HG03521 (cell line): ENCODE measurements around the gene ACTR6.
"Not testable (repeated sequence)": the region's sequence is repeated elsewhere in the genome, so short reads cannot be mapped to it uniquely, and the experiment has no call there.

Experiments used
- ATAC-seq: cut with Tn5 transposase; IDR thresholded peaks from one replicate; pipeline ENCODE4 v1.9.1; 2021; ENCODE audit warnings: mild to moderate bottlenecking, moderate library complexity; ENCODE audit not compliant: unreplicated experiment

The ACTR6 gene

GRCh38 chr12:100200463-100201181, at the start of gene ACTR6:
Gene ACTR6, plus strand, starts transcription at chr12:100200815. Its CDS starts 37 bp downstream, at chr12:100200852.
- peak; percentile 88 for ATAC-seq

- ATAC-seq: no peak
These were observed 48.8 kb upstream of the ACTR6 start for GRCh38 chr12:100151769-100152168.

- ATAC-seq: no peak
These were observed 47.5 kb upstream of the ACTR6 start for GRCh38 chr12:100153131-100153530.

- ATAC-seq: peak; percentile 61
These were observed 46.0 kb upstream of the ACTR6 start for GRCh38 chr12:100154474-100155247.

- ATAC-seq: no peak
These were observed 43.7 kb upstream of the ACTR6 start for GRCh38 chr12:100156731-100157426.

GRCh38 chr12:100157427-100157821, 43.2 kb upstream of the ACTR6 start:
- no peak for ATAC-seq

- ATAC-seq: no peak
These were observed 42.1 kb upstream of the ACTR6 start for GRCh38 chr12:100158535-100158934.

- ATAC-seq: no peak
These were observed 41.1 kb upstream of the ACTR6 start for GRCh38 chr12:100159391-100160104.

GRCh38 chr12:100163416-100164152, 37.0 kb upstream of the ACTR6 start:
- peak; percentile 74 for ATAC-seq

GRCh38 chr12:100164153-100164704, 36.4 kb upstream of the ACTR6 start:
- ATAC-seq: no peak

- ATAC-seq: no peak
These were observed 35.3 kb upstream of the ACTR6 start for GRCh38 chr12:100165356-100165755.

GRCh38 chr12:100166232-100166631, 34.4 kb upstream of the ACTR6 start:
- no peak for ATAC-seq

- no peak for ATAC-seq
These were observed 32.1 kb upstream of the ACTR6 start for GRCh38 chr12:100168562-100168961.

GRCh38 chr12:100169345-100169744, 31.3 kb upstream of the ACTR6 start:
- no peak for ATAC-seq

- ATAC-seq: no peak
These were observed 30.2 kb upstream of the ACTR6 start for GRCh38 chr12:100170313-100170858.

- ATAC-seq: no peak
These were observed 29.4 kb upstream of the ACTR6 start for GRCh38 chr12:100171248-100171647.

GRCh38 chr12:100173111-100173510, 27.5 kb upstream of the ACTR6 start:
- no peak for ATAC-seq

GRCh38 chr12:100174495-100174894, 26.1 kb upstream of the ACTR6 start:
- ATAC-seq: no peak

- ATAC-seq: not testable (repeated sequence)
These were observed 24.1 kb upstream of the ACTR6 start for GRCh38 chr12:100176493-100176892.

GRCh38 chr12:100179252-100179651, 21.4 kb upstream of the ACTR6 start:
- no peak for ATAC-seq
